Activated CD8-positive, alpha-beta memory T cell treated with anti-CD3 and anti-CD28 coated beads for 24 hours (primary cell): Measurements from ENCODE around the gene DOK4.

ENCODE experiments used
- DNase-seq: peaks from one replicate; pipeline ENCODE4 v3.0.0-alpha.2; 2020

The DOK4 gene

DNA sequence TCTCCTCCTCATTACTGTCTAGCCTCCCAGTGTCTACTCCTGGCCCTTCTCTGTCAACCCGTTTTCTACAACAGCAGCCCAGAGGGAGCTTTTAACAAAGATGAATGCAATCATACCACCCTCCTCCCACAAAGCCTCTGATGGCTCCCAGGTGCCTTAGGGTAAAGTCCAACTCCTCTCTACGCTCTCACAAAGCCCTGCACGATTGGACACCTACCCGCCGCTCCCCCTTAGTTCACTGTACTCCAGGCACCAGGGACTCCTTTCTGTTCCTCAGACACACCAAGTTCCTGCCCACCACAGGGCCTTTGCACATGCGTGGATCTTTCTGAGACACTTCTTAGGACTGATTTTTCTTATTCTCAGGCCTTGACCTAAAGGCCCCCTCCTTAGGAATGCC lies 32.6 kb upstream of the DOK4 start:
- no peak for DNase-seq

DNA sequence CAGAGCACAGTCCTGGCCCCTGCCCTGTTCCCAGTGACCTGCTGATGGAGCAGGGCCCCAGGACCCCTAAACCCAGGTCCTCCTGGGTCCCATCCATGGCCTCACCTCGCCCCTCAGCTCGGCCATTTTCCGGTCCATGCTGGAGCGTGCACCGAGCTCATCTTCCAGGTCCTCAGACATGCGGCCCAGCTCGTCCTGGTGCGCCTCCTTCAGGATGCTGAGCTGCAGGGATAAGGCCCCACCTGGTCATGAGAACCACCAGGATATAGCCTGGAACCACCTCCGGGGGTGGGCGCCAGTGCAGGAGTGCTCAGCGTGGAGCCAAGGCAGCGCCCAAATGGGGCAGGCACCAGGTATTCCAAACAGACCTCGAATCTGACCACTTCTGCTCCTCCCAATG lies 32.2 kb upstream of the DOK4 start:
- DNase-seq = no peak

DNA sequence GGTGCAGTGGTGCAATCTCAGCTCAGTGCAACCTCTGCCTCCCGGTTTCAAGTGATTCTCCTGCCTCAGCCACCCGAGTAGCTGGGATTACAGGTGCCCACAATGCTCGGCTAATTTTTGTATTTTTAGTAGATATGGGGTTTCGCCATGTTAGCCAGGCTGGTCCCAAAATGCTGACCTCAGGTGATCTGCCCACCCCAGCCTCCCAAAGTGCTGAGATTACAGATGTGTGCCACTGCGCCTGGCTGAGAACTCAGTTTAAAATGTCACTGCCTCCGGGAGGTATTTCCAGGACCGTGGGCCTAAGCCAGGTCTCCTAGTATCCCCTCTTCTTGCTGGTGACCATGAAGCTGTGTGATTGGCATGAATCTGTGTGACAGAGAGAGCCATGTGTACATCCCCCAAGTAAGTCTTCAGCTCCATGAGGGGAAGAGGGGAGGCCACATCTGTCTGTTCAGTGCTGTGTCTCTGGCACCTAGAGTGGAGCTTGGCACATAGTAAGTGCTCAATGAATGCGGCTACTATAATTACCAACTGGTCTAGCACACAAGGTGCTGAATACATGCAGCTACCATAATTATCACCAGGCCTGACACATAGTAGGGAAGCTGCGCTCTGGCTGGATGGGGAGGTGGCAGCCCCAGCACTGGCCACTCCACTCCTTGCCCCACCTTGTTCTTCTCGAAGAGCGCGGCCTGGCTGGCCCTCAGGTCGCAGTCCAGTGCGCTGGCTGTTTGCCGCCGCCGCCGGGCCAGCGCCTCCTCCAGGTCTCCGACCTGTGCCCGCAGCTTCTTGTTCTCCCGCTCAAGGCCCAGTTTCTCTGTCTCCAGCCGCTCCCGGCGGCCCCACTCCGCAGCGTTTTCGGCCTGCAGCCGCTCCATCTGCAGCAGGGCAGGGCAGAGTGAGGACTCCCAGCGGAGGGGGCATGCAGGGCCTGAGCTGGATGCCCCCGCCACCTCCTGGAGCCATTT lies 31.4 kb upstream of the DOK4 start:
- DNase-seq = no peak

DNA sequence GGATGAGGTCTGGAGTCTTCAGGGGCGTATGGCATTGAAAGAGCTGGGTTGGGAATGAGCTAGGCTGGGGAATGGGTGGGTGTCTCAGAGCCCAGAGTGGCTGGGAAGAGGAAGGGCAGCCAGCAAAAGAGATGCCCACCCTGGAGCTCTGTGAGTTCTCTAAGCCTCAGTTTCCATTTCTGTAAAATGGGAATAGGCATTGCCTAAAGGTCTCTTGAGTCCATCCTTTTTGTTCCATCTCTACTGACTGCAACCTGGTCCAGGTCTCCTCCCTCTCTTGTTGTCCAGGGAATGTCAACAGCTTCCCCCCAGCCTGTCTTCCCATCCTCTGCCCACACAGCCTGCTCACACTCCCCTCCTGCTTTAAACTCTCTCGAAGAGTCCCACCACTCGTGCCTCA lies 30.5 kb upstream of the DOK4 start:
- no peak for DNase-seq

DNA sequence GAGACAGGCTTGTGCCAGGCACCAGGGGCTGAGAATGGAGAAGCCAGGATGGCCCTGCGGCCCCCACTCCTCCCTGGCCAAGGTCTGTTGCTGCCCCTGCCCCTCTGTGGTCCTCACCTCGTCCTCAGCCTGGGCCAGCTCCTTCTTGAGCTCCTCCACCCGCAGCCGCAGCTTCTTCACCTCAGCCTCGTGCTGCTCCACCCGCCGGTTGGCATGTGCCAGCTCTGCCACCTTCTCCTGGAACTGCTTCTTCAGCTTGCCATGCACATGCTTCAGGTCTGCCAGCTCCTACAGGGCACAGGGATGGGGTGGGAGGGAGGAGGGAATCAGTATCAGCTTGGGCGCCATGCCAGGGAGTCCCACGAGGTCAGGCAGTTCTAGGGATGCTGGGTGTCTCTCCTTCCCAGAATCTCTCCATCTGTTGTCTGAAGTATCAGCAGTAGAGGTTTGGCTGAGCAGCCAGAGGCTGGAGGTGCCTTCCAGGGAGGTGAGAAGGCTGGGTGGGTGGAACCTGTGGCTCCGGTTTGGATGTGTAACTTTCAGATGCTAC lies 30.0 kb upstream of the DOK4 start:
- no peak for DNase-seq

DNA sequence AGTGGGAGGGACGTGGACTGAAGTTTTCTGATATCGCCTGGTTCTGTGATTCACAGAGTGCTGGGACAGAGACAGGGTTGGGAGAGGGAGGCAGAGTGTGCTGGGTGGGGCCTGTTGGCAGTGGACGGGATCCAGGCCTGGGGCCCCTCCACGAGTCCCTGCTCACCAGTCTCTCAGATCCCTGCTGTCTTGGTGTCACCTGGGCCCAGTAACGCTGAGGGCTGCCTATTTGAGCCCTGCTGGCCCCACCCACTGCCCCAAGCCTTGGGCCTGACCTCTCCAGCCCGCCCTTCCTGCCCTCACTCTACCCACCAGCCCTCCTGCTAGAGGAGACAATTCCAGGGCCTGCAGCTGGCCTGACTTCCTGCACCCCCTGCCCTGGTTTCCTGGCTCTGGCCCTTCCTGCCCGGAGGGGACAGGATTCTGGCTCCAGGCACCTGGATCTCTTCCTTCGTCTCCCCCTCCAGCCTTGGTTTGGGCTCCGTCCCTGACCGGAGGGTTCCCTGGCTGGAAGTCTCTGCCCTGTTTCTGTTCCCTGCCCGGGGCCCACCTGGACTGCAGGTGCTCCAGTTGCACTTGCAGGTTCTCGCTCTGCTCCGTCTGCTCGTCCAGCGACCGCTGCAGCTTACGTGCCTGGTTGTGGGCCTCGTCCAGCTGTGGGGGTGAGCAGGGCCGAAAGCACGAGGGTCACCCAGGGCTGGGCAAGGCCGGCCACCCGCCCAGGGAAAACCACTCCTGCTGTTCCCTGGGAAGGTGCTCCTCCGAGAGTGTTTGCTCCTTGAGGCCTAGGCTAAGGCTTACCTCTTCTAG lies 28.7 kb upstream of the DOK4 start:
- no peak for DNase-seq

DNA sequence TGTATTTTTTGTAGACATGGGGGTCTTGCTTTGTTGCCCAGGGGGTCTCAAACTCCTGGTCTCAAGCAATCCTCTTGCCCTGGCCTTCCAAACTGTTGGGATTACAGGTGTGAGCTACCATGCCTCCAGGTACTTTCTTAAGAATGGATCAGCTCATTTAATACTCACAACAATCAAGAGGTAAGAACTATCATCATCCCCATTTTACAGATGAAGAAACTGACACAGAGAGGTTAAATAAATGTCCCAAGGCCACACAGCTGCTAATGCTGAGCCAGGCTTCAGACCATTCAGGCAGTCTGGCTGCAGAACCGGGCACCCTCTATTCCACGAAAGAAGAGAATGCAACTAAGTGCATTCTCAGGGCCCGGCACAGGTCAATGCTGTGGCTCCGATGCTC lies 28.1 kb upstream of the DOK4 start:
- DNase-seq = no peak

DNA sequence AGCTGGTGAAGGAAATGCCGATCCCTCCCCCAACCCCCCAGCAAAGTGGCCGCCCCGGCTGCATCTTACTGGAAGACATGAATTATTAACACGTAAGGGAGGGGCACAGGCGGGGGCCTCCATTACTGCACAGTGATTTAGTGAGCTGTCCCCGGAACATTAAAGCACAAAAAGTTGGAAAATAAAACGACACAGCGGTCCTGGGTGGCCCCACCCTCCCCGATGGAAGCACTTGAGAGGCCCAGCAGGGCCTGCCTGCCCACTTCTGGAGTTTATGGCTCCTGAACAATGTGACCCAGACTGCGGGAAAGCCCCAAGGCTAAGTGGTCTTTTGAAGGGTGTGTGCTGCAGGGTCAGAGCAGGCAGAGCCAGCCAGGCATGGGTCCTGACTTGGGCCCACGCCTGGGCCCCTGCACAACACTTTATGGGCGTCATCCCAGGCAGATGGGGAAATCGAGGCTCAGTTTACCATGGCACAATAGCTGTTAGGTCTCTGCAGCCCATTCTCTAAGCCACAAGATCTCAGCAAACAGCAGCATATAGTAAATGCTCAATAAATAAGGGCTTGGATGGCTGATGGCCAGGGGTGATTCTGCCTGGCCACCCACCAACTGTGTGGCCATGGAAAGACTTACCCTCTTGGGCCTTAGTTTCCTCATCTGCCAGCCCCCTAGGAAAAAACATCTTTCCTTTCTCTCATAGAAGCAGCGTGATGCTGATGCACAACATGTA lies 27.2 kb upstream of the DOK4 start:
- no peak for DNase-seq

DNA sequence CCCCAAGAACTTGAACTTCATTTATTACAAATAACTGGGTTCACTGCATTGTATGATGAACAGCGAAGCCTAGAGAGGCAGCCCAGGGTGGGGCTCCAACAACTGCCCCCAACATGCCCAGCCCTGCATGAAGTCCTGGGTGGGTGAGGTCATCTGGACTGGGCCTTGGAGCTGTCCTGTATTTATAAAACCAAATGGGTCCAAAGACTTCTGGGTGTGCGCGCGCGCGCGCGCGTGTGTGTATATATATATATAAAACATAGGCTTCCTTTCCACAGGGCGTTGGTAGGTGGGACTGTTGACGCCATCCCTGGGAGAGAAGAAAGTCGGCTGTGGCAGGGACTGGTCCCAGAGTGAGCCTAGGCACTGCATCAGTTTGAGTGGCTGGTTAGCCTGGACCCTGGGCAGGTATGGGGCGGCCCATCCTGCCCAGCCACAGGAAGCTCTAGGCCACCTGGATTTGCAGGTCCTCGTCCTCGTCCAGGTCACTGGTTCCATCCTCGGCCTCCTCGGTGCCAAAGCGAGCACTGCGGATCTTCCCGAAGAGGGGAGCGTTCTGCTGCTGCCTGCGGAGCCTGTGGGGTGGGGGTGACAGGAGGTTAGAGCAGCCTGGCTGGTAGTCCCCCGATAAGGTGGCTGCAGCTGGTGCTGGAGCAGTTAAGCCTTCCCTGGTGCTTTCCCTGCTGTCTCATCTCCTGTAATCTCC lies 26.2 kb upstream of the DOK4 start:
- DNase-seq = no peak

DNA sequence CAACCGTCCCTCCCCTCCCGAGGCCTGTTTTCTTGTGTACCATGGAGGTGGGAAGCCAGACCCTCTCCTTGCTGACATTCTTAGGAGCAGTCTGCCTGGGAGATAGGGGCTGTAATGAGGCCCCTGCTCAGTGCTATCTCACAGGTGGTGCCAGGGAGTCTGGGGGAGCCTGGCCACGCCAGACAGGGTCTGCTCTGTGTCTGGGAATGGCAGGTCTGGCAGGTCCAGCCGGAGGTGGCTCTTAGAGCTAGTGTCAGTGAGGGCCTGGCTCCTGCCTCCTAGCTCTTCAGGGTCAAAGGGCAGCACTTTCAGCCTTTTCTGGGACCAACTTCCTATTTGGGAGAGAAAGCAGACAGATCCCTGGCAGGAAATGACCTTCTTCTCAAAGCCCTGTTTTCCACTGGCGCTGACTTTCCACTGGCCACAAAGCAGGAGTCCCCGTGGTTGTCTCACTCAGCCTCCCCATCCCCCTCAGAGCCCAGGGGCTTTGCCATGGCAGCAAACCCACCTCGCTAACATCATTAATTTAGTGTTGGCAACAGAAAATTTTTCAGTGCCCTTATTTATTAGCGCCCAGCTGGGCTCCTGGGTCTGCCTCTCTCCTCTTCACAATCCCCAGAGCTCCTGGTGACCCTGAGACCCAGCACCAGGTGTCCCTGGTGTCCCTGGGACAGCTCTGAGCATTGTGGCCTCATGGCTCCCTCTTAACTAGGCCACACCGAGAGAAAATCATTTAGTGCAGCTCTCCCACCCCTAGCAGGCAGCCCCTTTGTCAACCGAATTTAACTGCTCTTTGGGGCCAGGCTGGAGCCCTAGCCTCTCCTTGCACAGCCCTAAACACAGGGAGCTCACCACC lies 24.0 kb upstream of the DOK4 start:
- DNase-seq = no peak

DNA sequence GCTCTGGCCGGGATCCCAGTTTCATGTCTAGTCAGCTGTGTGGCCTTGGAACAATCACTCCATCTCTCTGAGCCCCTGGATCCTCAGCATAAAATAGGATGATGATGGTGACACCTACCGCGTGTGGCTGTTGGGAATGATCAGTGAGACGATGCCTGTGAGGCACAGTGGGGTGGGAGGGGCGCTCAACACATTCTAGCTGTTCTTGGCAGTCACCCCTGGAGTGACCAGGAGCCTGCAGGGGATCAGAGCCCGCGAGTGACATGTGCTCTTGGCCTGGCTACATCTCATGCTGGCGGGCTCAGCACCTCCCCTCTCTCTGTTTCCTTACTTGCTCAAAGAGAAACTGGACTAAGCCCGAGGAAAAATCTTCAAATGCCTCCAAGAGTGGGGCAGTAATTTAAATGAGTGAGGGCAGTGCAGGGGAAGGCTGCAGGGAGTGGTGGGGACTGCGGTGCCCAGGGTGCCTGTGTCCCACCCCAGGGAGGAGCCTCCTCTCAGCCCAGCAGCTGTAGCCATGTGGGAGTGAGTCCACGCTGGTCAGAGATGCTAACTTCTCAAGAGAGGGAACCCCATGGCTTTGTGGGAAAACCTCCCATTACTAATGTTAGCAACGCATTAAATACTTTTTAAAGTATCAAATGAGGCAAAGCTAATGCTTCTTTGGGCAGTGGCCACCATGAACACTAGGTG lies 23.1 kb upstream of the DOK4 start:
- no peak for DNase-seq

DNA sequence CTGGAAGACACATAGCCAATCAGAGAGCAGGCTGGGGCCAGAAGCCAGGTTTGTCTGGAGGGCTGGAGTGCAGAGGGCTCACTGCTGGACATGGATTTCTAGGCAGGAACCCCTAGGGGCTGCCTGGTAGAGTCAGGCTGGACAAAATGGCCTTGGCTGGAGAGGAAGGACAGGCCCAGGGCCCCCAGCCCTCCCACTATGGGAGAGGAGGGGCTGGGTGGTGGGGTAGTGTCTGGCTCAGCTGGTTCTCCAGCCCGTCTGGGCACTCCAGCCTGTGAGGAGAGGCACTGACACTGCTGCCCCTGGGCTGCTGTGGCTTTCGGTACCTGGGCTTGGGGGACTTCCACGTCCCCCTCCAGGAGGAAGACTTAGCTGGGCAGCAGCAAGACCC lies 21.7 kb upstream of the DOK4 start:
- no peak for DNase-seq

DNA sequence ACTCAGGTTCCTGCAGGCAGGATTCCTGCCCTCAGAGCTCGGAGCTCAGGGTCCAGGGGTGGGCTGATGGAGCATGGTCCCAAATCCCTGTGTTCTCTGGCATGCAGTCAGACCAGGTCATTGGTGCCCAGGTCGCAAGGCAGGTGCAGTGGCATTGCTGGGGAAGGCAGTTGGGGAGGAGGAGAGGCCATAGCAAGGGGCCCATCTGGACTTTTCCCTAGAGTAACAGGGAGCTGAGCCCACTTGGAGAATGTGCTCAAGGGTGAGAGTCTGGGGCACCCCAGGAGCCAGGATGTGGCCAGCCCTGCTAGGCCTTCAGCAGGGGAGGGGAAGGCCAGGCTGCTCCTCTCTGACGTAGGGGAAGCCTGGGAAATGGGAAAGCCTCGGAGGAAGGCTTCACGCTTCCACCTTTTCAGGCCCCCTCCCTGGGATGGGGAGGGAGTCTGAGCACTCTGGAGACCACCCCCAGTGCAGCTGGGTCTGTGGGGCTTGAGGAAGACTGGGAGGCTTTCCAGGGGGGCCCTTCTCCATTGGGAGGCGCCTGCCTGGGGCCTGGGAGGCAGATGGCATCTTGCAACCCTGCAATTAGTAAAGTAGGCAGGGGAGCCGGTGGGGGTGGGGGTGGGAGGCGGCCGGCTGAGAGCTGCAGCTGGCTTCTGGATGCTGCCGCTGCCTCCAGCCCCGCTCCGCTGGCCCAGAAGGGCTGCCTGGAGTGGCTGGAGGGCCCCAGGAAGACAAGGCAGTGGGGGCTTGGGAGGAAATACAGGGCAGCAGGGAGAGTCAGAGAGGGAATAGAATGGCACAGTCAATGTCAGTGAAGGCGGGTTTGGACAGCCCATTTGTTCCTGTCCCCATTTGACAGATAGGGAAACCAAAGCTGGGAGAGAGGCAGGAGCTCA lies 21.1 kb upstream of the DOK4 start:
- no peak for DNase-seq

DNA sequence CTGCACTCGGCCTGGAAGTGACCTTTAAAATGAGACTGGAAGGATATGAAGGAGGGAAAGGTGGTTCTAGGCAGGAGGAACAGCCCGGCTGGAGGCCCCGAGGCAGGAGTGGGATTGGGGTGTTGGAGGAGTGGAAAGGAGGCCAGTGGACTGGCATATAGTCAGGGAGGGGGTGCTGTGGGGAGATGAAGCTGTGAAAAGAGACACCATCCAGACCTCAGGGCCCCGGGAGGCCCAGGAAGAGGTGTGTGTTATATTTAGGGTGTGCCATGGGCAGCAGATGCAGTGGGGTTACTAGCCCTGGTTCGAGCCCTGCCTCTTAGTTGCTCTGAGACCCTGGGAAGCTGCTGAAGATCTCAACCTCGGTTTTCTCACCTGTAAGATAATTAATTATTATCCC lies 18.9 kb upstream of the DOK4 start:
- no peak for DNase-seq

DNA sequence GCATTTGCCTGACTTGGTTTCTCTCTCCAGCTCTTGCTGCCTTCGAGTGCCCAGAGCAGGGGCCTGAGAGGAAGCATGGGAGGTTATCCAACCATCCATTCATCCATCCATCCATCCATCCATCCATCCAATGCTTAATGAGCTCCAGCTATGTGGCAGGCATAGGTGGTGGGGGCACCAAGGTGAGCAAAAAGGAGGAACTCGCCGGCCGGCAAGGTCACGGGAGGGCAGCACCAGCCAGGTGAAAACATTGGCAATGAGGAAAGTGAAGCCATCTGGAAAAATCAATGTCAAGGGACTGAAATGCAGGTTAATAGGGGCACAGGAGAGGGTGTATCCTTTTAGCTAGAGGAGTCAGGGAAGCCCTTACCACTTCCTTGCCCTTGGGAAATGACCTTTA lies 18.2 kb upstream of the DOK4 start:
- DNase-seq = no peak

DNA sequence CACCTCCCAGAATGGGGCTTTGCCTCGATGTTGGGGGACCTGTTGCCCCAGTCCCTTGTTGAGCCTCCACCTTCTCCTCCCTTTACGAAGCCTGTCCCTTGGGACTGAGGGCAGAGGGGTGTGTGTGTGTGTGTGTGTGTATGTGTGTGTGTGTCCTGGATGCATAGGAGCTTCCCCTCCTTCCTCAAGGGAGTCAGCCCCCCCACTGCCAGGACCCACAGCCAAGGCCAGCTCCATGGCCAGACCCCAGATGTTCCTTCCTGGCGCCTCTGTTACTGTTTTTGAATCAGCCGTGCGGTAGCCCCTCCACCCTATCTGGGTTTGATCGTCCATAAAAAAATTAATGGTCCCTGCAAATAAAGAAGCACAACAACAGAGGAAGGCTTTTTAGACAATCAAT lies 17.7 kb upstream of the DOK4 start:
- no peak for DNase-seq

DNA sequence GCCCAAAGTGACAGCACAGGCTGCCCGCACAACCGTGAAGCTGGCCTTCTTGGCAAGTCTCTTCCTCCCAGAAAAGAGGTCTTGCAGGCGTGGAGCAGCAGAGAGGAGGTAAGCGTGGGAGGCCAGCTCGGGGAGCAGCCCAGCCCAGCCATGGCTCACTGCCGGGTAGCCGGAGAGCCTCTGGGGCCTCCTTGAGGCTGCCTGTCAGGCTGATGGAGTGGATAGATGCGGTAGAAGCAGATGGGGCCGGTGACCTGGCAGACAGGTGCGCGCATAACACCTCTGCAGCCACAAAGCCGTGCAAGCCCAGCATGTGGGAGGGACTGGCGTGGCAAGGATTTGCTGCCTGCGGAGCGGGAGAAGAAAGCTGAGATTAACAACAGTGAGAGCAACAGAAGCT lies 17.1 kb upstream of the DOK4 start:
- DNase-seq = no peak

DNA sequence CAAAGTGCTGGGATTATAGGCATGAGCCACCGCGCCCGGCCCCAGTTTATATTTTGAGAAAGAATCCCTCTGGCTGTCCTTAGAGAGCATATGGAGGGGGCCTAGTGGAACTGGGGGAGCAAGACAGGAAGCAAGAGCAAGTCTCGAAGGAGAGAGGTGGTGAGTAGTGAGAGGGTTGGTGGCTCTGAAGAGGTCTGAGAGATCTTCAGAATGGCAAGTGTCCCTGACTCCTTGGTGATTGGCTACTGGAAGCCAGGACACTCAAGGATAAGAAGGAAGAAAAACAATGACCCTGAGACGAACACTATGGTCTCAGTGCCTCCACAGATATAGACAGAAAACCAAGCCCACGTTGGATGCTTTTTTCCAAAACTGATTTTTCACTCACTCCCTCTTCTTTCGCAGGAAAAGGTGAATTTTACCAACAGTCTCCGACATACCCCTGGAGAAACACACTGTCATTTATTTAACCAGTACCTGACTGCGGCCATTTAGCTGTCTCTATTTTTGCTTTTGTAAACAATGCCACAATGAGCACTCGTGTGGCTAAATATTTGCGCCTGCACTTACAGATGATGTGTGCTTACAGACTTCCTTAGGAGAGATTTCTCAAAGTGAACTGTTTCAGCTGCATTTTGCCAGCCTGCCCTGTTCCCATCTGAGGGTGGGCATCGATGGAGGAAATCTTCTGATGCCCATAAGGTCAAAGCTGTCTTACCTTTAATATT lies 15.9 kb upstream of the DOK4 start:
- no peak for DNase-seq

DNA sequence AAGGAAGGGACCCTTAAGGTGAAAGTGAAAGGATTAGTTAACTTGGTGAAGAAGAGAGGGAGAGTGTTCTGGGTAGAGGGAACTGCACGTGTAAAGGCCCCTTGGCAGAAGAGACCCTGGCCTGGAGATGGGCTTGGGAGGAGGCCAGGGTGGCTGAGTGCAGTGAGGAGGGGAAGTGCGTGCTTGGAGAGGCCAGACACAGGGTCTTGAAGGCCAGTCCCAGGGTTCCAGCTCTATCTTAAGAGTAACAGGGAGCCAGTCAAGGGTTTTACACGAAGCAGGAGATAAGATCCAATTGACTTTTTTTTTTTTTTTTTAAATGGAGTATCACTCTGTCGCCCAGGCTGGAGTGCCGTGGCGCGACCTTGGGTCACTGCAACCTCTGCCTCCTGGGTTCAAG lies 15.2 kb upstream of the DOK4 start:
- DNase-seq = no peak
